ENCODE data around the gene SLC39A8. TPM values are rescaled to one million over a fixed set of nuclear protein-coding genes. Genes with fewer than 3 reads are reported as not detected.

SLC39A8 gene
- total and polyA plus RNA-seq, 7 donors = 3.2 to 44.5 (median 7.7) TPM

DNA sequence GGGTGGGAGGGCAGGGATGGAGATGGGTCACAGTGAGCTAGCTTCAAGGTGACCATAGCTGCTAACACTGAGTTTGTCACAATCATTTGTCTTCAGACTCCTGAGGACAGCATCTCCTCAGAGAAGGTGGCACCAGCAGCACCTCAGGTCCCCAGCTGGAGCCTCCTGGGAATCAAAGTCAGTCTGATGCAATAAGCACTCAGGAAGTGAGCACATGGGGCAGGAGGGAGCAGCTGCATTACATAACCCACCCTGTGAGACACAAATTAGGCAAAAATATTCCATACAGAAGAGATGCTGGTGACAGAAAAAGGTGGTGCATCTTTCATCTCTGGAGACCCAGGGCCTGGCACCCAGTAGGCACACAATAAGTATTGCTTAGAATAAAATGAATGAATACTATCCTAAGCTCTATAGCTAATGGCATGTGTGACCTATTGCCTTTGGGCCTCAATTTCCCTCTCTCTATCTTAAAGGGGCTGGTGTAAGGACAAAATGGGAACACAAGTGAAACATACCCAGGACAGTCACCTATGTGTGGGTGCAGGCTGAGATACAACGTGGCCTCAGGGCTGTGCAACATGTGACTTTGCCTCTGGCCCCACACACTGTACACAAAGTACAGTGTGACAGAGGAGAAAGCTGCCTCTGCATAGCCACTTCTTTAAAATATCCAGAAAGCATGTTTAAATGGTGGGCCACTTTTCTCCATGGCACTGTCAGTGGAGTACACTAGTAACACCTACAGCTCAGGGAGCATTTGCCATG is 37.1 kb downstream of the SLC39A8 start:
- 45 to 53% methylated on average over 1 of the region's 1 CpG for WGBS, 2 donors
- H3K27ac ChIP-seq = no peak overlapping the region
- no peaks in the 10 kb centered on the region for H3K36me3 ChIP-seq
- H3K4me3 ChIP-seq = no peak overlapping the region
- H3K9me3 ChIP-seq = no peaks in the 10 kb centered on the region
- DNase-seq = no peak
- intact Hi-C loops (cut with DNase I) = no loop called here
- H3K27me3 ChIP-seq = no peaks in the 10 kb centered on the region
- no peaks in the 10 kb centered on the region for H3K4me1 ChIP-seq
- TF ChIP-seq, protein P1, sequence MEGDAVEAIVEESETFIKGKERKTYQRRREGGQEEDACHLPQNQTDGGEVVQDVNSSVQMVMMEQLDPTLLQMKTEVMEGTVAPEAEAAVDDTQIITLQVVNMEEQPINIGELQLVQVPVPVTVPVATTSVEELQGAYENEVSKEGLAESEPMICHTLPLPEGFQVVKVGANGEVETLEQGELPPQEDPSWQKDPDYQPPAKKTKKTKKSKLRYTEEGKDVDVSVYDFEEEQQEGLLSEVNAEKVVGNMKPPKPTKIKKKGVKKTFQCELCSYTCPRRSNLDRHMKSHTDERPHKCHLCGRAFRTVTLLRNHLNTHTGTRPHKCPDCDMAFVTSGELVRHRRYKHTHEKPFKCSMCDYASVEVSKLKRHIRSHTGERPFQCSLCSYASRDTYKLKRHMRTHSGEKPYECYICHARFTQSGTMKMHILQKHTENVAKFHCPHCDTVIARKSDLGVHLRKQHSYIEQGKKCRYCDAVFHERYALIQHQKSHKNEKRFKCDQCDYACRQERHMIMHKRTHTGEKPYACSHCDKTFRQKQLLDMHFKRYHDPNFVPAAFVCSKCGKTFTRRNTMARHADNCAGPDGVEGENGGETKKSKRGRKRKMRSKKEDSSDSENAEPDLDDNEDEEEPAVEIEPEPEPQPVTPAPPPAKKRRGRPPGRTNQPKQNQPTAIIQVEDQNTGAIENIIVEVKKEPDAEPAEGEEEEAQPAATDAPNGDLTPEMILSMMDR (IDR thresholded peaks at IDR 0.05) = no peak
- TF ChIP-seq EP300 (IDR thresholded peaks at IDR 0.05) = no peak
- no peak for TF ChIP-seq POLR2AphosphoS5 (IDR thresholded peaks at IDR 0.05)
- TF ChIP-seq POLR2A (IDR thresholded peaks at IDR 0.05) = no peak

DNA sequence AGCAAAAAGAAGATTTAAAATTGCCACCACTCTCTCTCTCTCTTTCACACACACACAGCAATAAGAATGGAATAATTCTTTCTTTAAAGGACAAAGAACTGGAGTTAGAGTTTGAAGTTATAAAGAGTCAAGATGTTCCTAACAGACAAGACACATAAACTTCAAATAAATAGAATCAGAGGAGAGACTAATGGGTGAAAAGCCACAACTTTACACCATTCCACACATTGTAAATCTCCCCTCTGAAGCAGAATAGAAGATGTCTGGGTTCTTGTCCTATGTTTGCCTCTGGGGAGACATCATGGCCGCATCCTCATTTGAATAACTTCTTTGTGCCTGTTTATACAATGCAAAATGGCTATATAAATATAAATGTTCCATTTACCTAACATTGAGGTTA is 39.6 kb downstream of the SLC39A8 start:
- no peak for DNase-seq
- WGBS, 2 donors = 98 to 100% methylated on average over 1 of the region's 1 CpG
- TF ChIP-seq, protein P1 (IDR thresholded peaks at IDR 0.05) = no peak
- TF ChIP-seq EP300 (IDR thresholded peaks at IDR 0.05) (no peak), POLR2AphosphoS5 (IDR thresholded peaks at IDR 0.05) (no peak)
- no peaks in the 10 kb centered on the region for H3K36me3 ChIP-seq
- H3K9me3 ChIP-seq = no peaks in the 10 kb centered on the region
- intact Hi-C loops (cut with DNase I) = no loop called here
- no peaks in the 10 kb centered on the region for H3K4me1 ChIP-seq
- no peak overlapping the region for H3K27ac ChIP-seq
- no peak overlapping the region for H3K4me3 ChIP-seq
- no peaks in the 10 kb centered on the region for H3K27me3 ChIP-seq

DNA sequence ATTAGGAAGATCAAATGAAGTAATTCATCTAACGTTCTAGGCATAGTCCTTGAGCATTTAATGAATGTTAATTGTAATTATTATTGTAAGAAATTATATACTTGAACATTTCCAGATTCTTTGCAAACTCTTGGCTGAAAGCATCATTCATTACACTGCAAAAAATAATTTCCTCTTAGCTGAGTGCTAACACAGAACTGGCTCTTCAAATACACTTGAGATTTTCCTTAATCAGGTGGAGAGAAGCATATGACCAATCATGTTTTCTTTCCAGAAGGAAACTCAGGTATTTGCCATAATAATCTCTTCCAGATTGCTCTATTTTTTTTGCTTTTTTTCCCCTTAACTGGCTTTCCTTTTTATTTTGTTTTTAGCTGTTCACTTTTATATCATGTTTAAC is 42.5 kb downstream of the SLC39A8 start:
- Histone ChIP-seq H3K4me3 (no peak overlapping the region), H3K27ac (no peak overlapping the region), H3K9me3 (no peaks in the 10 kb centered on the region), H3K4me1 (no peaks in the 10 kb centered on the region), H3K36me3 (no peaks in the 10 kb centered on the region), H3K27me3 (no peaks in the 10 kb centered on the region)
- TF ChIP-seq EP300 (IDR thresholded peaks at IDR 0.05) (no peak), POLR2AphosphoS5 (IDR thresholded peaks at IDR 0.05) (no peak), POLR2A (IDR thresholded peaks at IDR 0.05) (no peak)
- TF ChIP-seq, protein P1 (IDR thresholded peaks at IDR 0.05) = no peak
- WGBS, 2 donors = 69 to 78% methylated on average over 1 of the region's 1 CpG
- no peak for DNase-seq
- intact Hi-C loops (cut with DNase I) = no loop called here

DNA sequence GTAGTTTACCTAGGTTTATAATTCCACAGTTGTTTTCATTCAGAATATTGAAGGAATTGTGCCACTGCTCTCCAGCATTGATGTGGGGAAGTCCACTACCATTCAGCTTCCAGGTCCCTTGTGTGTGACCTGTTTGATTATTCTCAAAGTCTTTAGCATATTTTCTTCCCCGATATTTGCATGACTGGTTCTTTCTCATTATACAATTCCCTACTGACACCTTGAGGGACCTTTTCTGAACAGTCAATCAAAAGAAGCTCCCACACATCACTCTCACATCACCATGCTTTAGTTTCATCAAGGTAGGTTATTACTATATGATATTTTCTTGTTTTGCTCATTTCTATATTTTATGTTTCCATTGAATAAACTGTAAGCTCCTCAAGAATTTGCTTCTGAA is 44.1 kb downstream of the SLC39A8 start:
- no peak overlapping the region for H3K4me3 ChIP-seq
- DNase-seq = no peak
- TF ChIP-seq EP300 (IDR thresholded peaks at IDR 0.05) (no peak), POLR2A (IDR thresholded peaks at IDR 0.05) (no peak), POLR2AphosphoS5 (IDR thresholded peaks at IDR 0.05) (no peak)
- TF ChIP-seq, protein P1 (IDR thresholded peaks at IDR 0.05) = no peak
- no peaks in the 10 kb centered on the region for H3K36me3 ChIP-seq
- H3K27ac ChIP-seq = no peak overlapping the region
- no peaks in the 10 kb centered on the region for H3K4me1 ChIP-seq
- intact Hi-C loops (cut with DNase I) = no loop called here
- no peaks in the 10 kb centered on the region for H3K27me3 ChIP-seq
- 89 to 91% methylated on average over 1 of the region's 1 CpG for WGBS, 2 donors
- H3K9me3 ChIP-seq = no peaks in the 10 kb centered on the region
